Cardiac septum (tissue), 1 donor: ENCODE results near the gene ACSM5. TPM values are rescaled to one million over a fixed set of nuclear protein-coding genes. Genes with fewer than 3 reads are reported as not detected.
"Not testable (repeated sequence)": the region's sequence is repeated elsewhere in the genome, so short reads cannot be mapped to it uniquely, and the experiment has no call there.

Experiments
- DNase-seq: peaks from one replicate; pipeline ENCODE4 v3.0.0-alpha.2; 2020; ENCODE audit warnings: low spot score
- intact Hi-C: fragments of 100-400 bp; cut with DNase I; formaldehyde crosslinking; loops from one replicate; pipeline ENCODE4 v1.14.0; 2022
- total RNA-seq: library from RNA; stranded (reverse); fragmentation: NEBNext Ultra II Directional; extraction: Animal tissue kit (Norgen Biotek cat#: 25700); gene quantifications from one replicate; pipeline ENCODE4 v1.2.1, GENCODE V29; 2021
- donor health status: DM: no; HTN: no; CAD: no.

Gene ACSM5
- total RNA-seq, 1 donor from 2014 or later = 0.40 TPM

- DNase-seq = no peak
- intact Hi-C loops = no loop called here
Measured at GRCh38 chr16:20441191-20441590, 31.9 kb downstream of the ACSM5 start.

DNA sequence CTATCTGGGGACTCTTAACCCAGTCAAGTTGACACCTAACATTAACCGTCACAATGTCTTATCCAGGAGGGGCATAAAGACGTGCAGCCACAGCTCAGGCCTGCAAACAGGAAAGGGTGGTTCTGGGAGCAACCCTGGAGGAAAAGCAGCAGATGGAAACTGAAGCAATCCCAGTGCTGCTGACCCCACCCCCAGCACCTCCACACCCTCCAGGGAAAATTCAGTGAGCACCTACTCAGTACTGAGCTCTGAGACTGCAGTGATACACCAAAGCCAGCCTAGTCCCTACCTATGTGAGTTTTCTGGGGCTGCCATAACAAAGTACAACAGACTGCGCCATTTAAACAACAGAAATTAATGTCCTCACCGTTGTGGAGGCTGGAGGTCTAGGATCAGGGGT, 32.5 kb downstream of the ACSM5 start:
- intact Hi-C loops, DNase-seq: not testable (repeated sequence)

DNA sequence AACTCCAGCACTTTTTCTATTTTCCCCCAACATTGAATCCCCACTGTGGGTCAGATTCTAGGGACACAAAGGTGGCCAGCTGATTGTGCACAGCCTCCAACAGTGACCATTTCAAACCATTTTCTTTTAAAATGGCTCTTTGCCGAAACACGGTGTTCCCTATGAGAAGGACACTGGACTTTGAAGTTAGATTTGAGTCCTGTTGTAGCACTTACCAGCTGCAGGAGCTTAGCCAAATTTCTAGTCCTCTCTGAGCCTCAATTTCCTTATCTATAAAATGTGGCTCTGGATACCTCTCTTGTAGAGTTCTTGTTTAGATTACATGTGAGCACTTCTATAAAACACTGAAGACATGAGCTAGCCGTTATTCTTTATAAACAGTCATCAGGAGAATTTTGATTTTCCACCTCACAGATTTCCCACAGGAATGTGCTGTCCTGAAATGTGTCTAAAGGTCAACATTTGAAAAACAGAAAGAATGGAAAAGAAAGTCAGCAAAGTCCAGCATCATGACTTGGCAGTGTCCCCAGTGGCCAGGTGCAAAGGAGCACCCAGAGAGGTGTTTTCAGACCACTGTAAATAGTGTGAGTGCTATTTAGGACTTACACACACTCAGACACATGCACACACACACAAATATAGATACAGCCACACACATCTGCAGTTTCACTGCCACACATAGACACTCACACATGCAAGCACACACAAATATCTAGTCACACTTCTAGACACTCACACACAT, 37.5 kb downstream of the ACSM5 start:
- DNase-seq, intact Hi-C loops: not testable (repeated sequence)

DNA sequence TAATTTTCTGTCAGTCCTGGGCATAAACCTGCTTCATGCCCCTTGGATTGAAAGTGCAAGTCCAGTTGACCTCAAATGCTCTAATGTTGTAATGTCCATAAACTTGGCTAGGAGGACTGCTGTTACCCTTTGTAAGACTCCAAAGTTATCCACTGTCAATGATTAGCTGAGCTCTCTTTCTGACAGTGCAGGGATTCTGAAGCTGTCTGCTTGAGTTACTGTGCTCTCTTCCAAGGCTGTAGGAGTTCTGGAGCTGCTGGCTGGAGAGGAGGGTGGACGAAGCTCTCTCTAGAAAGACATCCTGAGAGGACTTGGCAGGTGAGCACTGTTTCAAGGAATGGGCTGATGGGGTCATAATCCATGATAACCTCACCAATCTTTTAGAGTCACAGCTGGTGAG, 42.0 kb downstream of the ACSM5 start, which contains the start of gene ACSM2A:
Gene ACSM2A (plus strand): TSS at position 158 of the 400 bp plus-strand sequence. CDS start 8,594 bp downstream, outside the sequence.
- intact Hi-C loops, DNase-seq: not testable (repeated sequence)

GRCh38 chr16:20453633-20454032, 44.3 kb downstream of the ACSM5 start:
- intact Hi-C loops, DNase-seq: not testable (repeated sequence)

DNA sequence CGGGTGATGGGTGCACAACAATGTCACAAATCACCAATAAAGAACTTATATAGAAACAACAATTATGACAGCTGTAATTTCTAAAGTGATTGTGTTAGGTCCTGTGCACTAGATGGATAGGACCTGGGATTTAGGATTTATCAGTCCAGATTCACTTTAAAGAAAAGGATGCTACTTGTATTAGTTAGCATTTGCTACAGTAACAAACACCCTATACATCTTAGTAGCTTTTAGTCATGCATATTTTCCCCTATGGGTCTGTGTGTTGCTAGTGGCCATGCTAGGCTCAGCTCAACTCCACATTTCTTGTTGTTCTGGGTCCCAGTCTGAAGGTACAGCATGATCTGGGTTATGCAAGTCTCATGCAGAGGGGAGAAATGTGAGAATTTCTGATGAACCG, 49.9 kb downstream of the ACSM5 start:
- intact Hi-C loops, DNase-seq: not testable (repeated sequence)

GRCh38 chr16:20460313-20460712, 51.0 kb downstream of the ACSM5 start:
- DNase-seq, intact Hi-C loops: not testable (repeated sequence)

- DNase-seq, intact Hi-C loops: not testable (repeated sequence)
Measured at GRCh38 chr16:20468954-20469353, 59.6 kb downstream of the ACSM5 start.

DNA sequence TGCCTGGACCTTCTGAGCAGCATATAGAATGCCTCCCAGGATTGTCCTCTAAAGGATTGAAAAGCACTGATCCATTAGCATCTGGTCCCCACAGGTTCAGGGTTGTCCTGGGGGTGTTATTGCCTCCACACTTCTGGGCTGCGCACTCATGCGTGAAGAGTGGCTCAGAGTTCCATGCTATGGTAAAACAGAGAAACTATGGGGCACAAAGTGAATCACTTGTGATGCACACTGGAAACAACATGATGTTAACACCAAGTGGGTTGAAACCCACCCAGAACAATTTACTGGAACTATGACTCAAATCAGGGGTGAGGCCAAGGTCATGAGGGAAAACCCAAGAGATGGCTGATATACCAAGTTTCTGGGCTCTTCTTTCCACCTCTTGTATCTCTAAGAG, 60.6 kb downstream of the ACSM5 start:
- DNase-seq, intact Hi-C loops: not testable (repeated sequence)

DNA sequence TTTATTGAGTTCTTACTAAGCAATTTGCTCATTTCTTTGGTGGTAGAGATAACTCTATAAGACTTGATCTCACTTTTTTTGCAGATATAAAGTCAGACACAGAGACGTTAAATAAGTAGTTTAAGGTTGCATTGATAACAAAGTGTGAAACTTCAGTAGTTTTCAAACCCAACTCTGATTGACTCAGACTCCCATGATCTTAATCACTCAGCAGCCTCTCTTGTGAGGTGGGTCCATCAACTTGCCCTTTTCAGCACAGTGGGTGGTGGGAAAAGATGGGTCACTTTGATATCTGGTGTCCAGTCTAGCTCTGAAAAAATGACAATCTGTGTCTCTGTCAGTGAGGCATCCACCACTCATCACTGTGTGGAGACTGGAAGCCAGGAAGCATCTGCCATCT, 61.4 kb downstream of the ACSM5 start:
- intact Hi-C loops, DNase-seq: not testable (repeated sequence)

GRCh38 chr16:20477188-20477744, 67.9 kb downstream of the ACSM5 start:
- DNase-seq, intact Hi-C loops: not testable (repeated sequence)

DNA sequence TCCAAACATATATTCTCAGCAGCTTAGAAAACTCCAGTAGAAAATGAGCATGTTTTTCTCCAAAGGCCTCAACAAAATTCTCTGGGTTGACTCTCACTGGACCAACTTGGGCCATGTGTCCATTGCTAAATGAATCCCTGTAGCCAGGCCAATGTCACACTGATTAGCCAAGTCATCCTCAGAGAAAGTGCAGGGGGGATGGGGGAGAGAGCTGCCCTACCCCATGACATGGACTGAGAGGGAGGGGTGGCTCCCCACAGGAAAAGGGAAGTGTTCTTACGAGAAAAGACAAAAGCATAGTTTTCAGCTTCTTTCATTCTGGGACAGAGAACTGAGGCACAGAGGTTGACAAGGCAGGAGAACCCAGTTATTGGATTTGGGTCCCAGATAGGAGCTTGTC, 74.7 kb downstream of the ACSM5 start:
- intact Hi-C loops, DNase-seq: not testable (repeated sequence)

- intact Hi-C loops = no loop called here
- DNase-seq = no peak
Measured at GRCh38 chr16:20484726-20485125, 75.4 kb downstream of the ACSM5 start.

GRCh38 chr16:20485408-20485807, 76.1 kb downstream of the ACSM5 start:
- intact Hi-C loops = no loop called here
- no peak for DNase-seq

Other genes with a start within 250 kb of the ACSM5 start
- not detected for gene GP2, start 82.0 kb upstream of the ACSM5 start, total RNA-seq
- gene UMOD, start 56.8 kb upstream of the ACSM5 start, total RNA-seq = not detected
- not detected for gene PDILT, start 4.8 kb upstream of the ACSM5 start, total RNA-seq
- not detected for gene ACSM2A, start 42.0 kb downstream of the ACSM5 start, total RNA-seq
- not detected for gene ACSM2B, start 166.8 kb downstream of the ACSM5 start, total RNA-seq